DOHH2 (cell line): ENCODE data around the gene CPEB1.

Experiments used
- H3F3A ChIP-seq: fragments of 200-600 bp; sonication (generic), shearing (Covaris generic); 2 replicates; pipeline ENCODE4 v1.6.0; 2016; ENCODE audit warnings: antibody characterized with exemption, mild to moderate bottlenecking; ENCODE audit not compliant: control insufficient read depth, insufficient read depth
- H3K27ac ChIP-seq: fragments of 200-600 bp; sonication (generic); 2 replicates; pipeline ENCODE4 v1.5.1; 2014; ENCODE audit warnings: low read depth, mild to moderate bottlenecking, low read length, moderate library complexity
- H3K27me3 ChIP-seq: fragments of 200-600 bp; sonication (generic); 2 replicates; pipeline ENCODE4 v1.6.1; 2014; ENCODE audit warnings: mild to moderate bottlenecking, low read length, mixed read lengths; ENCODE audit not compliant: control insufficient read depth
- H3K36me3 ChIP-seq: fragments of 200-600 bp; sonication (generic); 2 replicates; pipeline ENCODE4 v1.6.1; 2014; ENCODE audit warnings: mild to moderate bottlenecking, low read length, moderate library complexity, mixed read lengths; ENCODE audit not compliant: control insufficient read depth
- H3K4me1 ChIP-seq: fragments of 200-600 bp; sonication (generic); 2 replicates; pipeline ENCODE4 v1.6.1; 2014; ENCODE audit warnings: mild to moderate bottlenecking, low read length, mixed read lengths; ENCODE audit not compliant: control insufficient read depth
- H3K4me2 ChIP-seq: fragments of 200-600 bp; sonication (generic); 2 replicates; pipeline ENCODE4 v1.6.0; 2014; ENCODE audit warnings: mild to moderate bottlenecking, low read length, moderate library complexity
- H3K4me3 ChIP-seq: fragments of 200-600 bp; sonication (generic); 2 replicates; pipeline ENCODE4 v1.5.1; 2014; ENCODE audit warnings: mild to moderate bottlenecking, low read length, mixed read lengths
- H3K79me2 ChIP-seq: fragments of 200-600 bp; sonication (generic); 2 replicates; pipeline ENCODE4 v1.6.1; 2014; ENCODE audit warnings: mild to moderate bottlenecking, low read length, mixed read lengths; ENCODE audit not compliant: control insufficient read depth
- H3K9me2 ChIP-seq: fragments of 200-600 bp; sonication (generic); replicated peaks from 2 replicates; pipeline ENCODE4 v1.6.1; 2014; ENCODE audit warnings: mild to moderate bottlenecking, low read length, mixed read lengths; ENCODE audit not compliant: control insufficient read depth
- H3K9me3 ChIP-seq: fragments of 200-600 bp; sonication (generic); 2 replicates; pipeline ENCODE4 v1.6.1; 2014; ENCODE audit warnings: antibody characterized with exemption, low read length, mixed read lengths; ENCODE audit not compliant: control insufficient read depth, insufficient read depth
- H4K20me1 ChIP-seq: fragments of 200-600 bp; sonication (generic); 2 replicates; pipeline ENCODE4 v1.6.0; 2014; ENCODE audit warnings: low read depth, mild to moderate bottlenecking, antibody characterized with exemption, low read length, moderate library complexity; ENCODE audit not compliant: control insufficient read depth, insufficient read depth
- EZH2phosphoT487 ChIP-seq: fragments of 200-600 bp; sonication (generic); IDR thresholded peaks from 2 replicates; pipeline ENCODE4 v1.6.1; 2017; ENCODE audit warnings: borderline replicate concordance, mild to moderate bottlenecking, antibody characterized with exemption, low read length, moderate library complexity, mixed read lengths
- TF ChIP-seq, protein P1 (sequence below): fragments of 200-600 bp; sonication (generic); IDR thresholded peaks from one replicate; pipeline ENCODE4 v1.5.1; 2014; ENCODE audit warnings: antibody characterized with exemption, mild to moderate bottlenecking, low read depth, low read length; ENCODE audit not compliant: poor library complexity, severe bottlenecking

The CPEB1 gene

DNA sequence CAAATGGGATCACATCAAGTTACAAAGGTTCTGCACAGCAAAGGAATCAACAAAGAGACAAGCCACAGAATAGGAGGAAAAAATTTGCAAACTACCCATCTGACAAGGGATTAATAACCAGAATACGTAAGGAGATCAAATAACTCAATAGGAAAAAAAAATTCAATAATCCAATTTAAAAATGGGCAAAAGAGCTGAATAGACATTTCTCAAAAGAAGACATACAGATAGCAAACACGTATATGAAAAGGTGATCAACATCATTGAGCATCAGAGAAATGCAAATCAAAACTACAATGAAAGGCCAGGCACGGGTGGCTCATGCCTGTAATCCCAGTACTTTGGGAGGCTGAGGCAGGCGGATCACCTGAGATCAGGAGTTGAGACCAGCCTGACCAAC is 23.5 kb upstream of the CPEB1 start:
- Histone ChIP-seq H3F3A (no peaks in the 10 kb centered on the region), H3K27me3 (no peaks in the 10 kb centered on the region), H3K79me2 (no peaks in the 10 kb centered on the region), H3K9me2 (no peaks in the 10 kb centered on the region), H3K9me3 (no peaks in the 10 kb centered on the region), H4K20me1 (no peaks in the 10 kb centered on the region), H3K27ac (no peak overlapping the region), H3K4me2 (no peak overlapping the region), H3K36me3 (no peaks in the 10 kb centered on the region), H3K4me3 (no peak overlapping the region), H3K4me1 (no peaks in the 10 kb centered on the region)
- TF ChIP-seq, protein P1, sequence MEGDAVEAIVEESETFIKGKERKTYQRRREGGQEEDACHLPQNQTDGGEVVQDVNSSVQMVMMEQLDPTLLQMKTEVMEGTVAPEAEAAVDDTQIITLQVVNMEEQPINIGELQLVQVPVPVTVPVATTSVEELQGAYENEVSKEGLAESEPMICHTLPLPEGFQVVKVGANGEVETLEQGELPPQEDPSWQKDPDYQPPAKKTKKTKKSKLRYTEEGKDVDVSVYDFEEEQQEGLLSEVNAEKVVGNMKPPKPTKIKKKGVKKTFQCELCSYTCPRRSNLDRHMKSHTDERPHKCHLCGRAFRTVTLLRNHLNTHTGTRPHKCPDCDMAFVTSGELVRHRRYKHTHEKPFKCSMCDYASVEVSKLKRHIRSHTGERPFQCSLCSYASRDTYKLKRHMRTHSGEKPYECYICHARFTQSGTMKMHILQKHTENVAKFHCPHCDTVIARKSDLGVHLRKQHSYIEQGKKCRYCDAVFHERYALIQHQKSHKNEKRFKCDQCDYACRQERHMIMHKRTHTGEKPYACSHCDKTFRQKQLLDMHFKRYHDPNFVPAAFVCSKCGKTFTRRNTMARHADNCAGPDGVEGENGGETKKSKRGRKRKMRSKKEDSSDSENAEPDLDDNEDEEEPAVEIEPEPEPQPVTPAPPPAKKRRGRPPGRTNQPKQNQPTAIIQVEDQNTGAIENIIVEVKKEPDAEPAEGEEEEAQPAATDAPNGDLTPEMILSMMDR: no peak
- TF ChIP-seq EZH2phosphoT487: no peak

DNA sequence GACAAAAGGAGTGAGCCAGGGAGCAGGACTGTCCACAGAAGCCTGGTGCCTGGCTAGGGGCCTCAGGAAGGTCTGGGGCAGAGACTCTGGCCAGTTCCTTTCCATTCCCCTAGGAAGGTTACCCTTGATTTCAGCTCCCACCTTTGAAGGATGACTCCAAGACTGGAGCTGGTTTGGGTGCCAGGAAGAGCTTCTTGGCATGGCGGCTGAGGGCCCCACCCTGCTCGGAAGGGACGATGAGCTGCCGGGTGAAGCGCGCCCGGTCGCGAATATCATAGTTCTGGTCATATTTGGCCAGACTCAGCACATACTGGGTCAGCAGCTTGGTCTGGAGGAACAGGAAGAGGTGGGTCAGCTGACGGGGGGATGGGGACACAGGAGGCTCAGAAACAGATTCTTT is 19.4 kb upstream of the CPEB1 start:
- Histone ChIP-seq H3K4me3 (no peak overlapping the region), H3K27me3 (no peaks in the 10 kb centered on the region), H3K9me3 (no peaks in the 10 kb centered on the region), H3K4me2 (no peak overlapping the region), H3F3A (no peaks in the 10 kb centered on the region), H3K9me2 (no peaks in the 10 kb centered on the region), H3K4me1 (no peaks in the 10 kb centered on the region), H4K20me1 (no peaks in the 10 kb centered on the region), H3K36me3 (no peaks in the 10 kb centered on the region), H3K79me2 (no peaks in the 10 kb centered on the region), H3K27ac (no peak overlapping the region)
- no peak for TF ChIP-seq EZH2phosphoT487
- TF ChIP-seq, protein P1: no peak

DNA sequence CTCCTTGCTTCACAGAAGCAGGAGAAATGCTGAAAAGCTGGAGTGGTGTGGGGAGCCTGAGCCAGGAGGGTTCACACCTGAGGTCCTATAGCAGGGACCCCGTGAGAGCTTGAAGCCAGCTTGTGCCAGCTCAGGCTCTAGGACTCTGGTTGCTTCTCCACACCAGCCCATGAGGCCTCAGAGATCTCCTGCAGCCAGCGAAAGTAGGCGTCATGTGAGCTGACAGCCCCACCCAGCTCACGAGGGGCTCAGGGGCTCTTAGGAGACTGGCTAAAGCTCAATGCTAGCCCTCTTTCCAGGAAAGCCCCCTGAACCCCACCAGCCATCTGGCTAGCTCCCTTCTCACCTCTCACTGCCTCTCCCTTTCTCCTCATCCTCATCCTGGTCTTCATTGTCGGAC is 16.9 kb upstream of the CPEB1 start:
- Histone ChIP-seq H3K9me2 (no peaks in the 10 kb centered on the region), H3K4me1 (no peaks in the 10 kb centered on the region), H3K4me3 (no peak overlapping the region), H3F3A (no peaks in the 10 kb centered on the region), H3K79me2 (no peaks in the 10 kb centered on the region), H3K27me3 (no peaks in the 10 kb centered on the region), H4K20me1 (no peaks in the 10 kb centered on the region), H3K4me2 (no peak overlapping the region), H3K36me3 (no peaks in the 10 kb centered on the region), H3K9me3 (no peaks in the 10 kb centered on the region), H3K27ac (no peak overlapping the region)
- no peak for TF ChIP-seq EZH2phosphoT487
- TF ChIP-seq, protein P1: no peak

DNA sequence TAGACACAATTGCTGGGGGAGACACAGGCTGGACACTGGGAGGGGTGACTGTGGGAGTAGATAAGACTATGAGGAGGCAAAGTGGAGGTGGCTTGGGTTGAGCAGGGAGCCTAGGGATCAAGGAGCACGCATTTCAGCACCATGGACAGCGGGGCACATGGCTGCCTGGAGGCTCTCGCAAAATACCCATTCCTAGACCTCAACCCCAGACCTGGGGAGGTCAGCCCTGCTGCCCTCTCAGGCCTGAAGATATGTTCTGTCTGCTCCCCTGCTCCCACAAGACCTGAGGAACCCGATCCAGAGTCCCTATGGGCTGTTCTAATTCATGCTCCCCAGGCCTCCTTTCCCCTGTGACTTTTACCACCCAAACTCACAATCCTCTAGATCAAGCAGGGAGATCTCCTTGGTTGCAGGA is 16.0 kb upstream of the CPEB1 start:
- no peaks in the 10 kb centered on the region for H3K9me3 ChIP-seq
- H3K79me2 ChIP-seq: no peaks in the 10 kb centered on the region
- no peaks in the 10 kb centered on the region for H3K27me3 ChIP-seq
- TF ChIP-seq, protein P1: no peak
- TF ChIP-seq EZH2phosphoT487: no peak
- H3K4me1 ChIP-seq: no peaks in the 10 kb centered on the region
- H3K27ac ChIP-seq: no peak overlapping the region
- H4K20me1 ChIP-seq: no peaks in the 10 kb centered on the region
- H3K9me2 ChIP-seq: no peaks in the 10 kb centered on the region
- H3K4me3 ChIP-seq: no peak overlapping the region
- H3F3A ChIP-seq: no peaks in the 10 kb centered on the region
- H3K4me2 ChIP-seq: no peak overlapping the region
- H3K36me3 ChIP-seq: no peaks in the 10 kb centered on the region
